HepG2 (cell line): ENCODE results near the gene TMEM219. TPM values are rescaled to one million over a fixed set of nuclear protein-coding genes. Genes with fewer than 3 reads are reported as not detected.

Experiments used
- ATAC-seq: fragments of 200-7000 bp; cut with Tn5 transposase; 3 replicates; pipeline ENCODE4 v1.9.1; 2020; ENCODE audit warnings: mild to moderate bottlenecking, moderate library complexity
- BruUV-seq: library from RNA; stranded (reverse); fragments of 400-500 nt; replicated peaks from 2 replicates; lab custom pipeline; 2021; lab: Mats Ljungman, UMichigan
- CTCF ChIA-PET: fragments of 300-600 bp; formaldehyde crosslinking; extraction: SDS; loops from one replicate; lab custom pipeline; 2021; ENCODE audit warnings: low total read pairs, inconsistent platforms, low intra/inter-chr PET ratio; lab: Yijun Ruan, JAX
- POLR2A ChIA-PET: fragments of 350-600 bp; sonication (Branson Sonifier 250); formaldehyde crosslinking; loops from one replicate; lab custom pipeline; 2020; ENCODE audit warnings: antibody characterized with exemption, inconsistent platforms; lab: Yijun Ruan, JAX
- DNase-seq: peaks from one replicate; pipeline ENCODE4 v3.0.0-alpha.2; 2015; ENCODE audit warnings: low spot score
- FAIRE-seq: peaks from 3 replicates; lab custom pipeline; 2011; peaks lifted over from hg19 to GRCh38; lab: Jason Lieb, UNC
- H2AFZ ChIP-seq: one replicate; pipeline ENCODE4 v1.6.1; 2011; ENCODE audit warnings: low read length, inconsistent platforms
- H3K27ac ChIP-seq: fragments of 300-600 bp; 3 replicates; pipeline ENCODE4 v1.8.0; 2011; ENCODE audit warnings: mixed run types, mild to moderate bottlenecking, mixed read lengths, low read length, inconsistent platforms; ENCODE audit not compliant: insufficient read depth; ENCODE audit errors: extremely low read length
- H3K27me3 ChIP-seq, 2 experiments: fragments of 200-600 bp in 1 of 2; 2 replicates in 1 of 2; 3 replicates in 1 of 2; pipeline versions ENCODE4 v1.6.0 to v1.8.0; 2011; ENCODE audit warnings: low read length in 2 of 2, mild to moderate bottlenecking in 2 of 2, moderate library complexity in 2 of 2, inconsistent platforms in 1 of 2; ENCODE audit not compliant: insufficient read depth in 2 of 2, control insufficient read depth in 1 of 2
- H3K36me3 ChIP-seq, 2 experiments: fragments of 200-600 bp in 1 of 2; replicated peaks in 1 of 2; 2 replicates in 1 of 2; 3 replicates in 1 of 2; pipeline versions ENCODE4 v1.5.1 to v1.8.0; 2011; ENCODE audit warnings: low read length in 2 of 2, inconsistent platforms in 1 of 2; ENCODE audit not compliant: insufficient read depth in 2 of 2, control insufficient read depth in 1 of 2
- H3K4me1 ChIP-seq: 2 replicates; pipeline ENCODE4 v1.5.1; 2012; ENCODE audit warnings: low read length, inconsistent platforms; ENCODE audit not compliant: insufficient read depth
- H3K4me2 ChIP-seq: 2 replicates; pipeline ENCODE4 v1.6.0; 2011; ENCODE audit warnings: low read depth, low read length, inconsistent platforms
- H3K4me3 ChIP-seq, 3 experiments: fragments of 200-600 bp in 1 of 3; sonication (generic), shearing (Covaris generic) in 1 of 3; replicated peaks in 1 of 3; 2 replicates each; pipeline ENCODE4 v1.5.1; 2011 to 2016; ENCODE audit warnings: low read length in 3 of 3, inconsistent platforms in 2 of 3, low read depth in 2 of 3, mild to moderate bottlenecking in 2 of 3, control low read depth in 1 of 3, mixed read lengths in 1 of 3; ENCODE audit not compliant: insufficient read depth in 1 of 3
- H3K79me2 ChIP-seq: one replicate; pipeline ENCODE4 v1.6.1; 2011; ENCODE audit warnings: low read length, inconsistent platforms; ENCODE audit not compliant: insufficient read depth
- H3K9ac ChIP-seq: 2 replicates; pipeline ENCODE4 v1.6.0; 2011; ENCODE audit warnings: mild to moderate bottlenecking, low read depth, low read length, inconsistent platforms; ENCODE audit not compliant: insufficient read depth
- H3K9me3 ChIP-seq: 2 replicates; pipeline ENCODE4 v1.5.1; 2012; ENCODE audit warnings: mild to moderate bottlenecking, low read length
- H4K20me1 ChIP-seq: 2 replicates; pipeline ENCODE4 v1.6.0; 2011; ENCODE audit warnings: inconsistent platforms, mild to moderate bottlenecking, low read length, moderate library complexity; ENCODE audit not compliant: insufficient read depth
- HNF4G ChIP-seq, 2 experiments: sonication (generic) in 1 of 2; formaldehyde crosslinking in 1 of 2; IDR thresholded peaks; 2 replicates each; pipeline versions ENCODE4 v1.4.0 to v1.6.1; 2011 to 2020; ENCODE audit warnings: borderline replicate concordance in 2 of 2, low read depth in 2 of 2, mild to moderate bottlenecking in 2 of 2, low read length in 1 of 2, missing genetic modification reagents in 1 of 2, moderate library complexity in 1 of 2
- KMT2B ChIP-seq: IDR thresholded peaks from 2 replicates; pipeline ENCODE4 v1.6.1; 2016; ENCODE audit warnings: missing genetic modification reagents, missing compliant biosample characterization
- PHF21A ChIP-seq: sonication (generic); formaldehyde crosslinking; IDR thresholded peaks from 2 replicates; pipeline ENCODE4 v1.5.0; 2020; ENCODE audit warnings: mild to moderate bottlenecking, missing genetic modification reagents
- RELA ChIP-seq: sonication (generic); formaldehyde crosslinking; IDR thresholded peaks from 2 replicates; pipeline ENCODE4 v1.4.0; 2020; ENCODE audit warnings: missing genetic modification reagents
- RXRB ChIP-seq: IDR thresholded peaks from 2 replicates; pipeline ENCODE4 v1.6.1; 2016; ENCODE audit warnings: borderline replicate concordance, missing genetic modification reagents, missing compliant biosample characterization
- SOX13 ChIP-seq, 3 experiments: fragments of 450-650 bp in 1 of 3; sonication (generic) in 1 of 3; formaldehyde crosslinking in 1 of 3; IDR thresholded peaks in 2 of 3; conservative IDR thresholded peaks in 1 of 3; 2 replicates each; pipeline versions ENCODE4 v1.5.0 to v1.6.1; 2016 to 2020; ENCODE audit warnings: antibody characterized with exemption in 1 of 3, mild to moderate bottlenecking in 1 of 3, missing compliant biosample characterization in 1 of 3, missing genetic modification reagents in 1 of 3, moderate library complexity in 1 of 3
- ZFP37 ChIP-seq: sonication (generic); formaldehyde crosslinking; IDR thresholded peaks from 2 replicates; pipeline ENCODE4 v1.4.0; 2020; ENCODE audit warnings: missing genetic modification reagents, borderline replicate concordance
- ZKSCAN8 ChIP-seq: IDR thresholded peaks from 2 replicates; pipeline ENCODE4 v1.6.1; 2016; ENCODE audit warnings: borderline replicate concordance, missing genetic modification reagents, missing compliant biosample characterization
- ZNF142 ChIP-seq: sonication (generic); formaldehyde crosslinking; IDR thresholded peaks from 2 replicates; pipeline ENCODE4 v1.4.0; 2020; ENCODE audit warnings: missing genetic modification reagents
- ZNF382 ChIP-seq: sonication (generic); formaldehyde crosslinking; IDR thresholded peaks from 2 replicates; pipeline ENCODE4 v1.5.0; 2020; ENCODE audit warnings: missing genetic modification reagents, mild to moderate bottlenecking, borderline replicate concordance
- ZNF430 ChIP-seq: sonication (generic); formaldehyde crosslinking; IDR thresholded peaks from 2 replicates; pipeline ENCODE4 v1.9.0; 2021; ENCODE audit warnings: mild to moderate bottlenecking, missing genetic modification reagents
- ZNF552 ChIP-seq: sonication (generic); formaldehyde crosslinking; IDR thresholded peaks from 2 replicates; pipeline ENCODE4 v1.9.0; 2022; ENCODE audit warnings: missing genetic modification reagents, mild to moderate bottlenecking, borderline replicate concordance
- ZNF703 ChIP-seq: sonication (generic); formaldehyde crosslinking; IDR thresholded peaks from 2 replicates; pipeline ENCODE4 v1.5.1; 2020; ENCODE audit warnings: missing genetic modification reagents, mild to moderate bottlenecking, moderate library complexity, borderline replicate concordance
- ZNF768 ChIP-seq: sonication (generic); formaldehyde crosslinking; IDR thresholded peaks from 2 replicates; pipeline ENCODE4 v1.4.0; 2020; ENCODE audit warnings: missing genetic modification reagents
- WGBS: methylation state at CpG from one replicate; pipeline ENCODE4 v1.1.6; 2017; ENCODE audit warnings: low lambda C conversion rate; 5-methylcytosine and 5-hydroxymethylcytosine counted together
- in situ Hi-C: cut with HindIII; loops from 2 replicates; pipeline ENCODE4 v1.10.0; 2017; ENCODE audit warnings: low pct_unique_long_range_greater_than_20kb; ENCODE audit not compliant: extremely low pct_ligation_motif_present
- intact Hi-C: fragments of 100-400 bp; cut with micrococcal nuclease; formaldehyde crosslinking; loops from one replicate; pipeline ENCODE4 v1.10.0; 2022; ENCODE audit not compliant: unreplicated experiment
- polyA plus RNA-seq, 8 experiments: library from polyadenylated mRNA; depleted of rRNA in 3 of 8; stranded (reverse) in 7 of 8; unstranded in 1 of 8; fragments of >200 nt; fragmentation: Illumina TruSeq in 4 of 8; extraction: Trizol in 4 of 8; gene quantifications; 2 replicates each; pipeline versions ENCODE4 v1.2.1 to v1.2.3, GENCODE V29; 2011 to 2016; ENCODE audit warnings: low read depth in 4 of 8, missing spikeins in 1 of 8, mixed read lengths in 1 of 8; ENCODE audit not compliant: insufficient read depth in 1 of 8
- total RNA-seq, 5 experiments: library from RNA; depleted of rRNA; stranded (reverse); fragments of >200 nt; fragmentation: Illumina TruSeq; extraction: Trizol; gene quantifications; 2 replicates each; pipeline ENCODE4 v1.2.3, GENCODE V29; 2016; ENCODE audit warnings: low read depth in 1 of 5
- TF ChIP-seq, protein P1 (sequence below): IDR thresholded peaks from 2 replicates; pipeline ENCODE4 v1.6.1; 2016; ENCODE audit warnings: missing biosample characterization, missing genetic modification reagents, low read depth

Gene TMEM219
- total and polyA plus RNA-seq, 2 of the 13 experiments (the other 11 are each of a cell fraction or from before 2014, with no cell fraction given), result 105 to 115 TPM

GRCh38 chr16:30017277-30017656, 55.4 kb downstream of the TMEM219 start:
- TF ChIP-seq KMT2B (CRISPR knock-in tag) (no peak), ZFP37 (CRISPR knock-in tag) (no peak), SOX13 (IDR thresholded peaks at IDR 0.05) (no peak), SOX13 (CRISPR knock-in tag; conservative IDR thresholded peaks at IDR 0.05 in 1 of 2, IDR thresholded peaks at IDR 0.05 in 1 of 2) (no peak), ZNF768 (CRISPR knock-in tag) (no peak), ZNF703 (CRISPR knock-in tag) (no peak), HNF4G (IDR thresholded peaks at IDR 0.05; ENCODE audit: borderline replicate concordance, low read depth, low read length) (no peak), HNF4G (CRISPR knock-in tag; IDR thresholded peaks at IDR 0.05; ENCODE audit: borderline replicate concordance, low read depth) (no peak), ZNF142 (CRISPR knock-in tag) (no peak), RELA (CRISPR knock-in tag) (no peak), RXRB (CRISPR knock-in tag) (no peak), ZNF552 (no peak), ZNF382 (CRISPR knock-in tag) (no peak), ZNF430 (no peak), ZKSCAN8 (CRISPR knock-in tag) (no peak), PHF21A (CRISPR knock-in tag) (no peak)
- TF ChIP-seq, protein P1, sequence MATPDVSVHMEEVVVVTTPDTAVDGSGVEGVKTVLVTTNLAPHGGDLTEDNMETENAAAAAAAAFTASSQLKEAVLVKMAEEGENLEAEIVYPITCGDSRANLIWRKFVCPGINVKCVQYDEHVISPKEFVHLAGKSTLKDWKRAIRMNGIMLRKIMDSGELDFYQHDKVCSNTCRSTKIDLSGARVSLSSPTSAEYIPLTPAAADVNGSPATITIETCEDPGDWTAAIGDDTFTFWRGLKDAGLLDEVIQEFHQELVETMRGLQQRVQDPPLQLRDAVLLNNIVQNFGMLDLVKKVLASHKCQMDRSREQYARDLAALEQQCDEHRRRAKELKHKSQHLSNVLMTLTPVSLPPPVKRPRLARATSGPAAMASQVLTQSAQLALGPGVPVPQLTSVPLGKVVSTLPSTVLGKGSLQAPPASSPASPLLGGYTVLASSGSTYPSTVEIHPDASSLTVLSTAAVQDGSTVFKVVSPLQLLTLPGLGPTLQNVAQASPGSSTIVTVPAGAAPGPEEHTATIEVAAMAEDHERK, result no peak
- DNase-seq (no peak), FAIRE-seq (no peak), ATAC-seq (no peak)
- intact Hi-C loops (no loop called here), in situ Hi-C loops (no loop called here)
- H2AFZ ChIP-seq, result no peak overlapping the region
- 86% methylated on average over 2 of the region's 2 CpGs for WGBS
- ChIA-PET POLR2A (interaction anchor here (1.0 kb wide), 1 partner anchor 118 kb away, joined by 5 read pairs; the partner anchor contains the start of gene SEZ6L2), CTCF (no interaction called here)
- H3K4me1 ChIP-seq, result peaks cover 26% of the 10 kb centered on the region
- peaks cover 0 to 21% of the 10 kb centered on the region in 2 experiments; a peak in 3 of 5 replicates for H3K27me3 ChIP-seq
- H3K9ac ChIP-seq, result no peak overlapping the region
- BruUV-seq, result no TSS peak
- H3K4me2 ChIP-seq, result no peak overlapping the region
- no peaks in the 10 kb centered on the region for H3K36me3 ChIP-seq
- no peaks in the 10 kb centered on the region for H3K9me3 ChIP-seq
- no peaks in the 10 kb centered on the region for H3K79me2 ChIP-seq
- H3K27ac ChIP-seq, result no peak overlapping the region
- no peak overlapping the region for H3K4me3 ChIP-seq
- H4K20me1 ChIP-seq, result no peaks in the 10 kb centered on the region
